Measurements from ENCODE around the gene CCNB2.

GRCh38 chr15:59170295-59171066 lies 65.5 kb downstream of the CCNB2 start:
- TF ChIP-seq POLR2AphosphoS5 (IDR thresholded peaks at IDR 0.05; ENCODE audit: low read depth, low read length) (no peak), POLR2A (IDR thresholded peaks at IDR 0.05; ENCODE audit: low read depth, low read length) (no peak; the same call in 1 of the 2 replicates), TAF1 (IDR thresholded peaks at IDR 0.05; ENCODE audit: low read depth, low read length) (no peak), SPI1 (IDR thresholded peaks at IDR 0.05; ENCODE audit: low read depth, low read length) (no peak), PAX5 (IDR thresholded peaks at IDR 0.05; ENCODE audit: insufficient read depth, low read length, severe bottlenecking) (no peak), POU2F2 (IDR thresholded peaks at IDR 0.05; ENCODE audit: low read depth, low read length) (no peak)
